ENCODE measurements around the gene PLPPR5. TPM values are rescaled to one million over a fixed set of nuclear protein-coding genes. Genes with fewer than 3 reads are reported as not detected.

PLPPR5 gene
- polyA plus RNA-seq, 2 of the 4 experiments (the other 2 are of a cell fraction) = not detected

- no peak for TF ChIP-seq CEBPB (IDR thresholded peaks at IDR 0.05)
Observed at GRCh38 chr1:99004254-99004860, 304 bp downstream of the PLPPR5 start (continued).

GRCh38 chr1:99003581-99004253, 944 bp downstream of the PLPPR5 start:
- no peak overlapping the region for H3K27ac ChIP-seq
- ATAC-seq (no peak), FAIRE-seq (no peak), DNase-seq (ENCODE audit: low read depth in 1 of 2, low spot score in 1 of 2) (no peak)
- H3K9me3 ChIP-seq = no peaks in the 10 kb centered on the region
- WGBS (ENCODE audit: missing lambda C conversion rate) = 71% methylated on average over 17 of the region's 20 CpGs
- H3K4me3 ChIP-seq = no peak overlapping the region
- POLR2A ChIA-PET = no interaction called here
- no peak overlapping the region for H3K4me2 ChIP-seq
- H3K4me1 ChIP-seq = no peaks in the 10 kb centered on the region
- CTCF ChIA-PET = no interaction called here
- no peak for TF ChIP-seq EP300 (IDR thresholded peaks at IDR 0.05)

GRCh38 chr1:98992844-98993243, 11.8 kb downstream of the PLPPR5 start:
- no peak for TF ChIP-seq CTCF (IDR thresholded peaks at IDR 0.05)
- no peak for TF ChIP-seq TFCP2L1 (CRISPR knock-in tag; IDR thresholded peaks at IDR 0.05)
- no peak for TF ChIP-seq ZC3H11A (IDR thresholded peaks at IDR 0.05)
- TF ChIP-seq MAFK (IDR thresholded peaks at IDR 0.05; ENCODE audit: partially characterized antibody) = peak; percentile 85
- TF ChIP-seq NFE2L2 (conservative IDR thresholded peaks at IDR 0.05; ENCODE audit: low read length) = no peak
- TF ChIP-seq ZSCAN20 (CRISPR knock-in tag; IDR thresholded peaks at IDR 0.05) = no peak
- CTCF ChIA-PET = no interaction called here

GRCh38 chr1:98991127-98992012, 13.3 kb downstream of the PLPPR5 start:
- H3K4me3 ChIP-seq = no peak overlapping the region
- TF ChIP-seq CTCF (IDR thresholded peaks at IDR 0.05) (peak; percentile 33; the same call in 2 of the 3 replicates), JUN (IDR thresholded peaks at IDR 0.05) (no peak), RAD21 (conservative IDR thresholded peaks at IDR 0.05 in 1 of 2, IDR thresholded peaks at IDR 0.05 in 1 of 2) (peak in 1 of 2 experiments; percentile 37; a peak in 2 of 5 replicates), SMC3 (IDR thresholded peaks at IDR 0.05) (peak; percentile 34; the same call in 1 of the 3 replicates), ELK1 (IDR thresholded peaks at IDR 0.05; ENCODE audit: low read depth, low read length) (no peak)
- 22% methylated on average over 4 of the region's 4 CpGs for WGBS (ENCODE audit: missing lambda C conversion rate)
- H3K4me1 ChIP-seq = no peaks in the 10 kb centered on the region
- DNase-seq (ENCODE audit: low read depth in 1 of 2, low spot score in 1 of 2) (peak in 1 of 2 experiments; percentile 35), ATAC-seq (peak; percentile 59 to 71; a peak in 4 of 6 replicates), FAIRE-seq (no peak)
- no peak overlapping the region for H3K4me2 ChIP-seq
- H3K9me3 ChIP-seq = no peaks in the 10 kb centered on the region
- no peak overlapping the region for H3K27ac ChIP-seq
- CTCF ChIA-PET = interaction anchor here (1.1 to 1.8 kb wide), 2 partner anchors 14 to 490 kb away, joined by 3 read pairs; no protein-coding TSS in a partner anchor
- POLR2A ChIA-PET = no interaction called here

More at GRCh38 chr1:98992844-98993243, 11.8 kb downstream of the PLPPR5 start:
- FAIRE-seq (no peak), DNase-seq (ENCODE audit: low read depth in 1 of 2, low spot score in 1 of 2) (no peak), ATAC-seq (no peak)
- Histone ChIP-seq H3K4me1 (no peaks in the 10 kb centered on the region), H3K4me3 (no peak overlapping the region), H3K27ac (no peak overlapping the region), H3K9me3 (no peaks in the 10 kb centered on the region), H3K4me2 (no peak overlapping the region)
- POLR2A ChIA-PET = no interaction called here
- 1% methylated on average over 3 of the region's 3 CpGs for WGBS (ENCODE audit: missing lambda C conversion rate)

All from A549 (cell line).